CD4-positive, CD25-positive, alpha-beta regulatory T cell (primary cell): Measurements from ENCODE around the gene ARHGEF11. TPM values are rescaled to one million over a fixed set of nuclear protein-coding genes. Genes with fewer than 3 reads are reported as not detected.

Experiments used
- ATAC-seq, 2 donors: fragments of 150-1000 bp; cut with Tn5 transposase; one replicate each; pipeline ENCODE4 v1.10.0; 2021; ENCODE audit warnings: low read depth in 2 of 2, moderate number of reproducible peaks in 2 of 2, moderate library complexity in 1 of 2
- DNase-seq, 3 donors: peaks; one replicate each; pipeline versions ENCODE4 v3.0.0 to v3.0.0-alpha.2; 2012 to 2022; ENCODE audit warnings: mixed read lengths in 1 of 3
- H3K27ac ChIP-seq: one replicate; pipeline ENCODE4 v1.7.0; 2013; ENCODE audit warnings: mild to moderate bottlenecking, low read length; ENCODE audit not compliant: insufficient read depth, poor library complexity, severe bottlenecking
- H3K27me3 ChIP-seq: one replicate; pipeline ENCODE4 v1.7.0; 2013; ENCODE audit warnings: low read length; ENCODE audit not compliant: control insufficient read depth, insufficient read depth
- H3K36me3 ChIP-seq: one replicate; pipeline ENCODE4 v1.7.0; 2013; ENCODE audit warnings: mild to moderate bottlenecking, low read length, moderate library complexity; ENCODE audit not compliant: control insufficient read depth, insufficient read depth
- H3K4me1 ChIP-seq: 2 replicates; pipeline ENCODE4 v1.7.0; 2013; ENCODE audit warnings: mild to moderate bottlenecking, low read length; ENCODE audit not compliant: insufficient read depth, control insufficient read depth, poor library complexity, severe bottlenecking
- H3K4me3 ChIP-seq: one replicate; pipeline ENCODE4 v1.7.0; 2013; ENCODE audit warnings: low read depth, mild to moderate bottlenecking, low read length, moderate library complexity
- H3K9me3 ChIP-seq, 2 experiments: 1 replicate in 1 of 2; 2 replicates in 1 of 2; pipeline ENCODE4 v1.7.0; 2013; ENCODE audit warnings: low read length in 2 of 2, mild to moderate bottlenecking in 1 of 2, moderate library complexity in 1 of 2; ENCODE audit not compliant: control insufficient read depth in 2 of 2
- H3K27ac Mint-ChIP-seq, 3 donors: one replicate each; pipeline ENCODE4 v1.8.0; 2020 to 2022; ENCODE audit warnings: mild to moderate bottlenecking in 3 of 3, mixed read lengths in 3 of 3, moderate library complexity in 2 of 3
- H3K27me3 Mint-ChIP-seq: one replicate; pipeline ENCODE4 v1.8.0; 2022; ENCODE audit warnings: mild to moderate bottlenecking, mixed read lengths
- H3K36me3 Mint-ChIP-seq: one replicate; pipeline ENCODE4 v1.8.0; 2020; ENCODE audit warnings: mixed read lengths
- H3K4me1 Mint-ChIP-seq, 4 donors: one replicate each; pipeline ENCODE4 v1.8.0; 2020 to 2022; ENCODE audit warnings: mixed read lengths in 4 of 4, mild to moderate bottlenecking in 1 of 4
- H3K4me3 Mint-ChIP-seq, 4 donors: one replicate each; pipeline ENCODE4 v1.8.0; 2020 to 2022; ENCODE audit warnings: mild to moderate bottlenecking in 4 of 4, mixed read lengths in 4 of 4, moderate library complexity in 3 of 4
- H3K9me3 Mint-ChIP-seq, 7 donors: one replicate each; pipeline ENCODE4 v1.8.0; 2020 to 2022; ENCODE audit warnings: mixed read lengths in 7 of 7, mild to moderate bottlenecking in 3 of 7, moderate library complexity in 2 of 7
- polyA plus RNA-seq, 4 donors: library from polyadenylated mRNA; unstranded; fragments of 300-500 nt; fragmentation: Illumina TruSeq; gene quantifications; one replicate each; pipeline ENCODE4 v1.2.3, GENCODE V29; 2021
- total RNA-seq: library from RNA; stranded (reverse); gene quantifications from one replicate; pipeline ENCODE4 v1.2.3, GENCODE V29; 2022

ARHGEF11 gene
- total and polyA plus RNA-seq, 5 donors from 2014 or later: 18.2 to 39.4 (median 20.8) TPM

DNA sequence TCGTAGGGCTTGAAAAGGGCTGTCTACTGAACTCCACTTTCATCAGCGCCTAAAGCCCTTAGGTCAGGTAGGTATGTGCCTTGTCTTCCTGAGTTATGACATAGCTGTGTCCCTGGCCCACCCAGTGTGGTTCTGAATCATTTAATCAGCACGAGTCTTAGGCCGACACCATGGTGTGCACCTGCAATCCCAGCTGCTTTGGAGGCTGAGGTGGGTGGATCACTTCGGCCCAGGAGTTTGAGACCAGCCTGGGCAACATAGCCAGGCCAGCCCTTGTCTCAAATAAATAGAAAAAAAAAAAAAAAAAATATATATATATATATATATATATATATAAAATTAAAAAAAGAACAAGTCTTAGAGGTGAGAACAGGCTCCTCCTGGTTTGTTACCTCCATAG lies 109.4 kb downstream of the ARHGEF11 start:
- no peaks in the 10 kb centered on the region for H3K9me3 Mint-ChIP-seq
- H3K27ac Mint-ChIP-seq: no peak overlapping the region
- ATAC-seq (no peak), DNase-seq (no peak)
- H3K36me3 ChIP-seq: peaks cover 26% of the 10 kb centered on the region
- H3K4me3 Mint-ChIP-seq: no peak overlapping the region
- no peaks in the 10 kb centered on the region for H3K4me1 ChIP-seq
- peaks cover 21% of the 10 kb centered on the region for H3K27me3 Mint-ChIP-seq
- no peaks in the 10 kb centered on the region for H3K9me3 ChIP-seq
- H3K27me3 ChIP-seq: peaks cover 2% of the 10 kb centered on the region
- H3K36me3 Mint-ChIP-seq: peaks cover 18% of the 10 kb centered on the region
- peaks cover 0 to 5% (median 2%) of the 10 kb centered on the region in 4 donors for H3K4me1 Mint-ChIP-seq
- H3K27ac ChIP-seq: no peak overlapping the region
- H3K4me3 ChIP-seq: no peak overlapping the region

GRCh38 chr1:156935505-156936128 lies 109.9 kb downstream of the ARHGEF11 start:
- H3K27ac Mint-ChIP-seq: no peak overlapping the region
- Histone ChIP-seq H3K36me3 (peaks cover 22% of the 10 kb centered on the region), H3K4me1 (no peaks in the 10 kb centered on the region), H3K4me3 (no peak overlapping the region), H3K27me3 (peaks cover 3% of the 10 kb centered on the region), H3K27ac (no peak overlapping the region), H3K9me3 (no peaks in the 10 kb centered on the region)
- ATAC-seq (no peak), DNase-seq (no peak)
- H3K4me1 Mint-ChIP-seq: peaks cover 0 to 6% (median 3%) of the 10 kb centered on the region in 4 donors
- H3K36me3 Mint-ChIP-seq: peaks cover 15% of the 10 kb centered on the region
- H3K4me3 Mint-ChIP-seq: no peak overlapping the region
- H3K9me3 Mint-ChIP-seq: no peaks in the 10 kb centered on the region
- peaks cover 27% of the 10 kb centered on the region for H3K27me3 Mint-ChIP-seq

DNA sequence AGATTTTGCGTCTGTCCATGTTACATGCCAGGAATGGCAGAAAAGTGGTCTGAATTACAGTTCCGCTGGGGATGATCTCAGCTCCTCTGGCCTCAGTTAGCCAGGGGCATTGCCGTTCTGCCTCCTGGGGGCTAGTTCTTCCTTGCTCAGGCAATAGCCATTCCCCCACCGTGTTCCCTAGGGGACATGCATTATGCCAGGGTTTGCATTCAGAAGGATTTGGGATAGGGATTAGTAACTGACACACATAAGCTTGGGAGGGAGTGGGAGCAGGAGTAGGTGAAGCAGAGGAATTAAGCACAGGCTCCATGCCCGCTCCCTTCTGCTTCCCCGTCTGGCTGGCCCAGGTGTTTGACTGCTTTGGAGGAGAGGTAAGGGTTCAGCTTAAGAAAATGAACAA lies 112.4 kb downstream of the ARHGEF11 start:
- no peaks in the 10 kb centered on the region for H3K9me3 ChIP-seq
- H3K4me1 ChIP-seq: no peaks in the 10 kb centered on the region
- Mint-ChIP-seq H3K27me3 (peaks cover 49% of the 10 kb centered on the region), H3K4me1 (peaks cover 0 to 8% (median 3%) of the 10 kb centered on the region in 4 donors), H3K4me3 (no peak overlapping the region), H3K36me3 (peaks cover under 1% of the 10 kb centered on the region), H3K9me3 (peaks cover 0 to 2% (median 0%) of the 10 kb centered on the region in 7 donors), H3K27ac (peak overlapping the region in 1 of 3 donors; percentile 39)
- H3K4me3 ChIP-seq: no peak overlapping the region
- ATAC-seq: no peak
- DNase-seq: no peak
- no peaks in the 10 kb centered on the region for H3K36me3 ChIP-seq
- H3K27ac ChIP-seq: no peak overlapping the region
- H3K27me3 ChIP-seq: peaks cover 3% of the 10 kb centered on the region

DNA sequence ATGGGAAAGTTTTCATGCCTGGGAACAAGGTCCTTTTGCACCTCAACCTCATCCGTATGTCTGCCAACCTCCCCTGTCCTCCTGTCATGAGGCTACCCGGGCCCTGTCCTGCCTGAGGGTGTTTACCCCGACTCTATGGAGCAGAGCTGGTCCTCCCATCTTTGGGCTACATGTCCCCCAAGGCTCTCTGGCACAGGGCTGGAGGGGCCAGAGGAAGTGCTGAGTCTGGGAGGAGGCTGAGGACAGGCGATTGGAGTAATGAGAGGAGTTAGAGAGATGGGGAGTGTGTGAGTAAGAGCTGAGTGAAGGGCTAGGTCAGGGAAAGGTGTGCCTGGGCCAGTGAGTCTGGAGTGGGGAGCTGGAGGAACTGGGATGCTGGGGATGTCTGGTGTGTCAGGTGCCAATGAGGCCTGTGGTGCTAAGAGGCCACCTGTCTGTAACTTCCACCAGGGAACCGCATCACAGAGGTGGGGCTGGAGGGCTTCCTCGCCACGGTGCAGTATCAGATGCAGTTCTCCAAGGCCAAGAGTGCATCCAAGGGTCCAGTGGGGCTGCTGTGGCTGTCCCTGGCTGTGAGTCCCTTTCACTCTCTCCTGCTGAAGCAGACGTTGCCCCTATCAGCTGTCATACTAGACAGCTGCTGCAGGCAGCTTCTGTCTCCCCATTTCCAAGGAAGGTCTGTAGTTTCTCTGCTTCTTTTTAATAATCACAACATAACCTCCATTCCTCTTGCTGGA lies 113.4 kb downstream of the ARHGEF11 start:
- ATAC-seq (no peak), DNase-seq (no peak)
- peaks cover 3% of the 10 kb centered on the region for H3K27me3 ChIP-seq
- H3K27ac ChIP-seq: no peak overlapping the region
- H3K4me1 ChIP-seq: peaks cover 7% of the 10 kb centered on the region
- H3K4me3 ChIP-seq: no peak overlapping the region
- H3K27me3 Mint-ChIP-seq: peaks cover 58% of the 10 kb centered on the region
- no peaks in the 10 kb centered on the region for H3K36me3 ChIP-seq
- peaks cover 0 to 4% (median 0%) of the 10 kb centered on the region in 7 donors for H3K9me3 Mint-ChIP-seq
- H3K9me3 ChIP-seq: no peaks in the 10 kb centered on the region
- peaks cover 0 to 15% (median 5%) of the 10 kb centered on the region in 4 donors for H3K4me1 Mint-ChIP-seq
- peak overlapping the region in 1 of 4 donors; percentile 3 for H3K4me3 Mint-ChIP-seq
- no peaks in the 10 kb centered on the region for H3K36me3 Mint-ChIP-seq
- peak overlapping the region in 1 of 3 donors; percentile 30 for H3K27ac Mint-ChIP-seq

DNA sequence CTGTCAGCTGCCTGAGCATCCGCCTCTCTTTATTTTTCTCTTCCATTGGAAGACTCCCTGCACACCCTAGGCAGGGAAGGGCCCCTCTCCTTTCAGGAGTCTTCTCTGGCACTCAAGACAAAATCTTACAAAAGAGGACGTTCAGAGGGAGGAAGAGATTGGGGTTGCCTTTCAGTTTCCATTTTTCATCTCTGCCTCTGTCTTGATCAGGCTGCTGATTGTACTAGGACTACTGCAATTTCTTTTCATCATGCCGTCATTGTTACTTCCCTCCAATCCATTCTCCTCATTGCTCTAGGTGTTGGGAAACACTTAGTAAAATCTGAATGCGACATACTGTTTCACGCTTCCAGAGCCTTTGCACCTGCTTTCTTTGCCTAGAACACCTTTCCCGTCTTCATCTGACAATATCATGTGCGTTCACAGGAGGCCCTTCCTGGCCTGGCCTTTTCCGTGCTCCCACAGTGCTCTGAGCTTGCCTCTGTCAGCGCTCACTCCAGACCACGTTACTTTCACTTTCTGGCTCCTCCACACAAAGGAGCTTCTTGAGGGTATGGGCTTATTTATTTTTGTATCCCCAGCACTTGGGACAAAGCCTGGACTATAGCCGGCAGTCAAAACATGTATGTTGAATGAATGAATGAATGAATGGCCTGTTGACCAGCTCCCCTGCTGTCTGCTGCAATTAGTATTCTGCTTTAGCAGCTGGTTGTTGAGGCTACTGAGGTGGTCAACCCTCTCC lies 114.2 kb downstream of the ARHGEF11 start:
- no peaks in the 10 kb centered on the region for H3K36me3 Mint-ChIP-seq
- Histone ChIP-seq H3K27me3 (peaks cover 7% of the 10 kb centered on the region), H3K9me3 (no peaks in the 10 kb centered on the region), H3K4me3 (no peak overlapping the region), H3K27ac (no peak overlapping the region), H3K36me3 (no peaks in the 10 kb centered on the region), H3K4me1 (peaks cover 7% of the 10 kb centered on the region)
- H3K4me1 Mint-ChIP-seq: peaks cover 0 to 17% (median 5%) of the 10 kb centered on the region in 4 donors
- no peak for DNase-seq
- no peak overlapping the region for H3K4me3 Mint-ChIP-seq
- H3K27ac Mint-ChIP-seq: peak overlapping the region in 2 of 3 donors; percentile 30 to 58
- peaks cover 61% of the 10 kb centered on the region for H3K27me3 Mint-ChIP-seq
- ATAC-seq: no peak
- H3K9me3 Mint-ChIP-seq: peaks cover 0 to 4% (median 0%) of the 10 kb centered on the region in 7 donors

DNA sequence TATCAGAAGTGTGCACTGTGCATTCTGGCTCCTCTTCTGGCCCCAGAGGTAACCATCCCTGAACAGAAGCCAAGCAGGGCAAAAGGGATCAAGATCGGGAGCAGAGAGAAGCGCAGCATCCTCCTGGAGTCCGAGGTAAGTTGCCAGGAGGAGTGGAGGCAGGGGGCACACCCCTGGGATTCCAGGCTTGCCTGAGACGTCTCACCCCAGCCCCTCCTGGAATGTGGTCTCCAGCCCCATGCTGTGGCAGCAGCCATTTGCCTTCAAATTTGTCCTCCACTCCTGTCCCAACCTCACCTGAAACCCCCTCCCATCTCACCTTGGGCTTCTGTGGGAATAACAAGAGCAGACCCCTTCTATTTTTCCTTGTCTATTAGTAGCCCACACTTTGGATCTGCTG lies 115.1 kb downstream of the ARHGEF11 start:
- Histone ChIP-seq H3K27me3 (peaks cover 13% of the 10 kb centered on the region), H3K36me3 (no peaks in the 10 kb centered on the region), H3K9me3 (no peaks in the 10 kb centered on the region), H3K4me3 (no peak overlapping the region), H3K4me1 (peaks cover 7% of the 10 kb centered on the region), H3K27ac (no peak overlapping the region)
- ATAC-seq: no peak
- H3K9me3 Mint-ChIP-seq: peaks cover 0 to 4% (median 0%) of the 10 kb centered on the region in 7 donors
- H3K4me1 Mint-ChIP-seq: peaks cover 0 to 19% (median 6%) of the 10 kb centered on the region in 4 donors
- no peak overlapping the region for H3K4me3 Mint-ChIP-seq
- DNase-seq: no peak
- no peaks in the 10 kb centered on the region for H3K36me3 Mint-ChIP-seq
- H3K27me3 Mint-ChIP-seq: peaks cover 69% of the 10 kb centered on the region
- H3K27ac Mint-ChIP-seq: no peak overlapping the region

DNA sequence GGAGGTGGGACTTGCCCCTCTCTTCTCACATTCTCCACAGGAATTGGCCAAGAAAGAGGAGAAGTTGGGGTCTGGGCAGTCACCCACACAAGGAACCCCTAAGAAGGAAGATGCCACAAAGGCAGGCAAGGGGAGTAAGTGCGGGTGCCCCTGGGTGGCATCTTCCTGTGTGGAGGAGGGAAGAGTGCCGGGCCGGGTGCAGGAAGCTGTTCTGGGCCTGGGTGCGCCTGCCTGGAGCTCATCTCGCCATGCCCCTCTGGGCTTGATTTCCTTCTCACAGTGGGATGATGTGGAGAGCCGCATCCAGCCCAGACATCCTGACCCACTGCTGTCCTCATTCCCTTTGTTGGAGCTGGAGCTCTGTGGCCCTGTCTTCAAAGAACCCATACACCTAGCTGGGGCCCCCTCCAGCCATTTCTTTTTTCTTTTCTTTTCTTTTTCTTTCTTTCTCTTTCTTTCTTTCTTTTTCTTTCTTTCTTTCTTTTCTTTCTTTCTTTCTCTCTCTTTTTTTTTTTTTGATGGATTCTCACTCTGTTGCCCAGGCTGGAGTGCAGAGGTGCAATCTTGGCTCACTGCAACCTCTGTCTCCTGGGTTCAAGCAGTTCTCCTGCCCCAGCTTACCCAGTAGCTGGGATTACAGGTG lies 115.8 kb downstream of the ARHGEF11 start:
- ATAC-seq (no peak), DNase-seq (no peak)
- no peaks in the 10 kb centered on the region for H3K36me3 Mint-ChIP-seq
- peak overlapping the region in 1 of 3 donors; percentile 65 for H3K27ac Mint-ChIP-seq
- no peaks in the 10 kb centered on the region for H3K36me3 ChIP-seq
- H3K9me3 Mint-ChIP-seq: peaks cover 0 to 4% (median 0%) of the 10 kb centered on the region in 7 donors
- peaks cover 76% of the 10 kb centered on the region for H3K27me3 Mint-ChIP-seq
- H3K4me3 Mint-ChIP-seq: no peak overlapping the region
- H3K9me3 ChIP-seq: no peaks in the 10 kb centered on the region
- no peak overlapping the region for H3K4me3 ChIP-seq
- no peak overlapping the region for H3K27ac ChIP-seq
- peaks cover 16% of the 10 kb centered on the region for H3K27me3 ChIP-seq
- peaks cover 0 to 23% (median 6%) of the 10 kb centered on the region in 4 donors for H3K4me1 Mint-ChIP-seq
- peaks cover 7% of the 10 kb centered on the region for H3K4me1 ChIP-seq
